Eye (tissue), 1 donor: ENCODE results near the gene GTF2F1.
"Not testable (repeated sequence)": the region's sequence is repeated elsewhere in the genome, so short reads cannot be mapped to it uniquely, and the experiment has no call there.

ENCODE experiments used
- DNase-seq: peaks from one replicate; pipeline ENCODE4 v3.0.0-alpha.2; 2015

Gene GTF2F1

GRCh38 chr19:6352381-6353165 is 40.4 kb downstream of the GTF2F1 start:
- no peak for DNase-seq

GRCh38 chr19:6350688-6351087 is 42.3 kb downstream of the GTF2F1 start:
- no peak for DNase-seq

GRCh38 chr19:6349271-6349670 is 43.7 kb downstream of the GTF2F1 start:
- not testable (repeated sequence) for DNase-seq

GRCh38 chr19:6343462-6343861 is 49.5 kb downstream of the GTF2F1 start:
- DNase-seq: no peak

- no peak for DNase-seq
These were observed 52.3 kb downstream of the GTF2F1 start for GRCh38 chr19:6340493-6341201.

- no peak for DNase-seq
These were observed 58.3 kb downstream of the GTF2F1 start for GRCh38 chr19:6334490-6335285.

GRCh38 chr19:6333439-6333838 is 59.5 kb downstream of the GTF2F1 start, which contains the start of gene ACER1:
Gene ACER1, minus strand, starts transcription at chr19:6333612. Its CDS starts 61 bp downstream, at chr19:6333551.
- DNase-seq: no peak
